Measurements from ENCODE around the gene TIAL1.
"Not testable (repeated sequence)": the region's sequence is repeated elsewhere in the genome, so short reads cannot be mapped to it uniquely, and the experiment has no call there.

TIAL1 gene

DNA sequence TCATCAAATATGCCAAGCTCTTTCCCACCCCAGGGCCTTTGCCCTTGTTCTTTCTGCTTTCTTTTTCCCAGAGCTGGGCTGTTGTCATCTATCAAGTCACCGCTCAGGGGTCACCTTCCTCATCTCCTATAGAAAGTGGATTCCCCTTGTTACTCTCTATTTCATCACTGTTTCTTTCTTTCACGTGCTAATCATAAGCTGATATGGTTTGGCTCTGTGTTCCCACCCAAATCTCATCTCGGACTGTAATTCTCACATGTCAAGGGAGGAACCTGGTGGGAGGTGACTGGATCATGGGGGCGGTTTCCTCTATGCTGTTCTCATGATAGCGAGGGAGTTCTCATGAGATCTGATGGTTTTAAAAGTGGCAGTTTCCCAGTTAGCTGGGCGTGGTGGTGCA is 17.0 kb upstream of the TIAL1 start:
- DNase-seq = no peak

DNA sequence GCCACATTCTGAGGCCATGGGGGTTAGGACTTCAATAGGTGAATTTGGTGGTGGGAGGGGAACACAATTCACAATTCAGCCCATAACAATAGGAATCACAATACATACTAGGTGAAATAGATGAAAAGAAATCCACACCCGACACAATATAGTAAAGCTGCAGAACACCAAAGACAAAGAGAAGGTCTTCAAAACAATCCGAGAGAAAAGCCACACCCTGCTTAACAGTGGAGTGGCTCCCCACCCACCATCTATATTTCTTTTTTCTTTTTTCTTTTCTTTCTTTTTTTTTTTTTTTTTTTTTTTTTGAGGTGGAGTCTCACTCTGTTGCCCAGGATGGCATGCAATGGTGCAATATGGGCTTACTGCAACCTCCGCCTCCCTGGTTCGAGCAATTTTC is 14.7 kb upstream of the TIAL1 start:
- no peak for DNase-seq

DNA sequence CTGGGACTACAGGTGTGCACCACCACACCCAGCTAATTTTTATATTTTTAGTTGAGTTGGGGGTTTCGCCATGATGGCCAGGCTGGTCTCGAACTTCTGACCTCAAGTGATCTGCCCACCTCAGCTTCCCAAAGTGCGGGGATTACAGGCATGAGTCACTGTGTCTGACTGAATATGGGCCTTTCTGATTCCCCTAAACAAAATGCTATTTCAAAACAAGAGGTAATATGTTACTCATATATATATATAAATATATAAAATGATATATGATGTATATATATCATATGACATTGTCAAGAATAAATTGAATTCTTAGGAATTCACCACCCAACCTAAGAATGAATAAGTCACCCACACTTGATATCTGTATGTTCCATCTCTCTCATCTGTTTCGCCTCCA is 12.8 kb upstream of the TIAL1 start:
- DNase-seq = no peak

DNA sequence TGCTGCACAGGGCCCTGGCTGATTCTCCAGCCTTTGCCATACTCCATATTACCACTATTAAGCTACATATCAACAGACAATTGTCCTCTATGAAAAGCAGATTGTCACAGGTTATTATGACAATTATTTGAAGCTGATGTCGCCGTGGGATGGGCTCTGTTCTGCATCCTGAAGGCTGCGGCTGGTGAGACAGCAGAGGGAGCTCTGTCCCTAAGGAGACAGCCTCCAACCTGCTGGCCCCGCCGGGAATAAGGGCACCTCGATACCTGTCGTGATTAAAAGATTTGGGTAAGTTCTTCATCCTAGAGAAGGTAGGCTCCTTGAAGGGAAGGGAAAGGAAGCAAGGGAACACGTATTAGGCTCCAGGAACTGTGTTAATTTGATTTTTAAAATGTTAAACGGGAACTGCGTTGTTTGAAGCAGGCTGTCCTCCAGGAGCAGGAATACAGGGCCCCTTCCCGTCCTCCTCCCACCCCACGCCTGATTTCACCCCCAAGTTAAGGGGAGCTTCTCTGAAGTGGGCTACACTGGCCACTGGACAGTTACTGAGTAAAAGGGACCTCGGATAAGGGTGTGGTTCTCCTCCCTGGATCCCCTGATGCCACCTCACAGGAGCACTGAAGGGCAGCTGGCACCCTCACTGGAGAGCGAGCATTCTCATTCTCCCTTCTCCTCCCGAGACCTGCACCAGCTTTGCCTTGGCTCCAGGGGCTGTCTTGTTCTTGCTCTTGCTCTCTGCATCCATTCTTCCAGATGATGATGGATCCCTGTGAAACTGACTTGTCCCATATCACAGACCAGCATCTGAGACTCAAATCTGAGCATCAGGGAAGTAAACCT is 11.8 kb upstream of the TIAL1 start:
- peak; percentile 6 to 23 for DNase-seq

DNA sequence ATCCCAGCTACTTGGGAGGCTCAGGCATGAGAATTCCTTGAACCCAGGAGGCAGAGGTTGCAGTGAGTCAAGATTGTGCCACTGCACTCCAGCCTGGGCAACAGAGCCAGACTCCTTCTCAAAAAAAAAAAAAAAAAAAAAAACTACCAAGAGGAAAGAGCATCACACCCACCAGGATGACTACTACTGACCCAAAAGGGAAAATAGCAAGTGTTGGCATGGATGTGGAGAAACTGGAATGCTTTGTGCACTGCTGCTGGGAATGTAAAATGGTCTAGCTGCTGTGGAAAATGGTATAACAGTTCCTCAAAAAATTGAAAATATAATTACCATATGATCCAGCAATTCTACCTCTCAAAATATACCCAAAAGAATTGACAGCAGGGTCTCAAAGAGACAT is 7.7 kb upstream of the TIAL1 start:
- DNase-seq = no peak

DNA sequence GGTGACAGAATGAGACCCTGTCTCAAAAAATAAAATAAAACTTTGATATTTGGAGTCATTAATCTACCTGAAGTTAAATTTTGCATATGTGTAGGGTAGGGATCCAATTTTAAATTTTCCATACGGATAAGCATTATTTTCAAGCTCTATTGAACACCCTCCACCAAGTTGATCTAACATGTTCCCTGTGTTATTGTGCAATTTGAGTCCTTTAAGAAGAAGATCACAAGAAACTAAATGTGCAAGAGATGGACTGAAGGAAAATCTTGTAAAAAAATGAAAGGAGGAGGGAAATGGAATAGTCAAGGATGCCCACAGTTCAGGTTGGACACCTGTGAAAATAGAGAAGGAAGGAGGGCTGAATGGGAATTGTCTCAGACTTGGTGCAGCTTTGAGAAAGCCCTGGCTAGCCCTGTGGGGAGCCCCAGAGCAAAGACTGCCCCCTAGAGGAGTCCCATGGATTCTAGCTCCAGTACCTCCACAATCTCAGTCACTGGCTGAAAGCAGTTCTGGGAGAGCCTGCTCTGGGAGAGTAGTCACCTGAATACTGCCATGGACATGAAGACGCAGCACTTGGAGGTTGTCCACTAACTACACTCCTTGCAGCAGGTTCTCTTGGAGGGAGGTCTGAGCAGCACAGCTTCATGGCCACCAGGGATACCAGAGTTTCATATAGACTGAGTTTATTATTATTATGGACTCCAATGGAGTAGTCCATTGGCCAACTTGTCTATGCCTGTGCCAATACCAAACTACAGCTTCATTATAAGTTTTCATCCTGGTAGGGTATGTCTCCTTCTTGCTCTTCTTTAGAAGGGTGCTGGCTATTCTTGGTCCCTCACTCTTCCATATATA is 5.7 kb upstream of the TIAL1 start:
- DNase-seq = peak in 1 of 2 experiments; percentile 21

DNA sequence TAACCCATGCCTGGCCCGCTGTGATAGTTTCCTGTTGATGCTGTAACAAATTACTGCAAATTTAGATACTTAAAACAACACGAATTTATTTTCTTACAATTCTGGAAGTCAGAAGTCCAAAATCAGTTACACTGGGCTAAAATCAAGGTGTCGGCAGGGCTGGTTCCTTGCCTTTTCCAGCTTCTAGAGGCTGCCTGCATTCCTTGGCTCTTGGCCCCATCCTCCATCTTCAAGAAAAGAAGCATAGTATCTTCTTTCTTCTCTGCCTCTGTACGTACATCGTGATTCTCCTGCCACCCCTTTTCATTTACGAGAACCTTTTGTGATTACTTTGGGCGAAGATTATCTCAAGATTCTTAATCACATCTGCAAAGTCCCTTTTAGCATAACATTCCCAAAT is 1.6 kb upstream of the TIAL1 start:
- DNase-seq = no peak

DNA sequence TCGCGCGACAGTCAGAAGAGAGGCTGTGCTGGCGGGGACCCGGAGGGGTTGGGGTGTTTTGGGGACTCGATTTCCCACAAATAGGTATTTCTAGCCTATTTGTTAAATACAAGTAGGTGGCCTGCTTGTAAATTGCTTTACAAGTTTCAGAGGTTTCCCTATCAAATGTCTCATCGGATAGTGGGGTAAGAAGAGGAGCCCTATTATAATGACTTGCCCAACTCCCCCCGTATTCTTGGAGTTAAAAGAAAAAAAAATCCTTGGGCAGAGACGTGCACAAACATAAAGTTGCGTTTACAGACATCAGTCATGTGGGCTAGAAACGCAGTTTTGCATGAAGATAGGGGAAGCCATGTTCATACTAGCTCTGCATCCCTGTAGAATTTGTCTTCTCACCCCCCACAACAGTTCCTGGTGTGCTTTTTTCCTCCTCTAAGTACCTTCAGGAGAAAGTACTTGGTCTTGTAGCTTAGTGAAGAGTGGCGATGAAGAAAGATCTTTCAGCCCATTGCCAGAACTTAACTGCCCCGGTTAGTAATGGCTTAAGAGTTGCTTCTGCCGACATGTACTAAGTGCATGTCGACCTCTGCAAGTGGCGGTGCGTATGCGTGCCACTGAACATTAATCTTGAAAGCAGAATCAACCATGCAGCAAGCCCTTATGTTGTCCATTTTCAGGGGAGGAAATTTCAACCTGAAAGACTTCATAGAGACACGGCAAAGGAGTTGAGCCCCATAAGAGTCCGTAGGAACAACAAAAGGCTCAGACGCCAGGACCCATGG is 832 bp upstream of the TIAL1 start:
- DNase-seq = no peak

DNA sequence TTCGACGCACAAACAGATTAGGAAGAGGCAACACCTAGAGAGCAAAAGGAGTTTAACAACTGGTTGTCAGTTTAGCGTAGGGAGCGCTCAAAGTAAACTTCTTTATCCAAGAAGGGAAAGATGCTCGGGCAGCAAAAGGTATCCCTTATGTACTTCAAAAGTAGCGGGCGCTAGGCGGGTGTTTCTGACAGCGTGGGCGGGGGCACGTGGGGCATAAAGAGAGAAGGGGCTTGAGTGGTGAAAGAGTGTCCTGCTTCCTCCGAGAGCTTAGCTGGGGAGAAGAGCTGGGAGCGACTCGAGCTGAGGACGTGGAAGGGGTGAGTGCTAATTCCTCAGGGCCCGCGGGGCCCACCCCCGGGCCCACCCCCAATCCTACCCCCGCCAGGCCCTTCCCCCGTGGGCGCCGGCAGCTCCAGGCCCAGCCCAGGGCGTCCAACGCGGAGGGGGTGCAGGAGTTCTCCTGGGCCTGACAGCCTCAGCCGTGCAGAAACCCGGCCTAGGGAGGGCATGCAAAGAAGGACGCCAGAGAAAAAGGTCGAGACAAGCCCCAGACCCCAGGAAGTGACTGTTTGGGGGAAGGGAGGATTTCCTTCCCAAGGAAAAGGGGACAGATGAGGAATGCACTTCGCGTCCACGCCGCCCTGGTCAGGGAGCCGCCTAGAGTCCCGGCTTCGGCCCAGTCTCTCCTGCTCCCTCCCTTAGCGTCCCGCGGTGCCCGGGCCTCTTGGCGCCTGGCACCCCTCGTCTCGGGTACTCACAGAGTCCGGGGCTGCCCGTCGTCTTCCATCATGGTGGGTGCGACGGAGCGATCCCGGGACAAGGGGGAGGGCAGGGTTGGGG is 868 bp downstream of the TIAL1 start:
- peak in 1 of 2 experiments; percentile 21 for DNase-seq

DNA sequence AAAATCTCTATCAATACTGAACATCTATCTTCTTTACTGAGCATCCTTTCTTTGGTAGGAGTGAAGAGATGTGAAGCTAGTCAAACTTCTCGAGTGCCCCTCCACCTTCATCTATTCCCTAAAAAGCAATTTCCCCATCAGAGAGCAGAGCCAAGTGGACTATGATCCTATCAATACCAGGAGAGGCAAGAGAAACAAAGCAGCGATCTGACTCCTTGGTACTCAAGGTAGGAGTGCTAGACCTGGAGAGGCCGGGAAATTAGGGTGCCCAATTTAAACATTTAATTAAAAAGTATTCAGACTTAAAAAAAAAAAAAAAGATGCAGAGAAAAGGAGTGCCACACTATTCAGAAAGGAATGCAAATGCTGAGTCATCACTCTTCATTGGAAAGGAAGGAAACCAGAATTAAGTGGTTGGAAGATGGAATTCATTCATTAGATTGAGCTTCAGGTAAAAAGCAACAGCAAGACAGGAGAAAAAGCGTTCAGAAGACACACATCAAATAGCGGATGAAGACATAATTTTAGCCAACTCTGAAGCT is 1.6 kb downstream of the TIAL1 start:
- DNase-seq = no peak

DNA sequence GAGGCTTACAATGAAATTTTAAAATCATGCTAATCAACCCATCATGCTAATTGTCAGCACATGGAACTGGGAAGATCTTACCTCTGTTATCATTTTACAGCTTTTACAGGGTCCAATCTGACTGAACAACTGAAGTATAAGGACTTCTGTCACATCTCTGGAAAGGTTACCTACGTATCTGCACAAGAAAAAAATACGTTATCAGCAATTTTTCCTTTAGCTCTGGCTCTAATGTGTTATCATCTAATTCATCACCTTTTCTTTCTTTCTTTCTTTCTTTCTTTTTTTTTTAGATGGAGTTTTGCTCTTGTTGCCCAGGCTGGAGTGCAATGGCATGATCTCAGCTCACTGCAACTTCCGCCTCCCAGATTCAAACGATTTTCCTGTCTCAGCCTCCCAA is 8.7 kb downstream of the TIAL1 start:
- no peak for DNase-seq

DNA sequence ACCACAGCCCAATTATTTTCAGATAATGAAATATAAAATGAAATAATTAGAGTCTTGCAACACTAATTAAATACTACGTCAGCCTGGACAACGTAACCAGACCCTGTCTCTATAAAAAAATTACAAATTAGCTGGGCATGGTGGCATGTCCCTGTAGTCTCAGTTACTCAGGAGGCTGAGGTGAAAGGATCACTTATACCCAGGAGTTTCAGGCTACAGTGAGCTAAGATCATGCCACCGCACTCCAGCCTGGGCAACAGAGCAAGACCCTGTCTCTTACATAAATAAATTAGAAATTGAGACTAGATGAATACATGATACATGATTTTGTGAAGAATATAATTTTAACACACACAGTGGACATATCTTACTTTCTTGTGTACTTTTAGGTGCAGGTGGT is 18.4 kb downstream of the TIAL1 start:
- no peak for DNase-seq

DNA sequence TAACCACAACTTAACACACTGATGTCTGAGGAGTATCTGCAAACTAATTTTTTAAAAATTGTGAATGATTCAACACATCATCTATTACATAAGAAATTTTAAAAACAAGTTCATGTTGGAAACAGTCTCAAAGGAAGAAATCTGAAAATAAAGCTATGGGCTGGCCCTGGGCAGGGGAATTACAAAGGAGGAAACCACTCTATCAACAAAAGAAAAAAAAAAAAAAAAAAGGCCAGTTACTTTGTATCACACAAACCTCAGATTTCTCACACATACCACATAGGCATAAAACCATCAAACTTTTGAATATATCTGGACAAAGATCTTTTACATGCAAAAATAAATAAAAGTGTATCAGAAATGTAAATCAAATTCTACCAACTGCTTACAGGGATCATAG is 20.8 kb downstream of the TIAL1 start:
- no peak for DNase-seq

DNA sequence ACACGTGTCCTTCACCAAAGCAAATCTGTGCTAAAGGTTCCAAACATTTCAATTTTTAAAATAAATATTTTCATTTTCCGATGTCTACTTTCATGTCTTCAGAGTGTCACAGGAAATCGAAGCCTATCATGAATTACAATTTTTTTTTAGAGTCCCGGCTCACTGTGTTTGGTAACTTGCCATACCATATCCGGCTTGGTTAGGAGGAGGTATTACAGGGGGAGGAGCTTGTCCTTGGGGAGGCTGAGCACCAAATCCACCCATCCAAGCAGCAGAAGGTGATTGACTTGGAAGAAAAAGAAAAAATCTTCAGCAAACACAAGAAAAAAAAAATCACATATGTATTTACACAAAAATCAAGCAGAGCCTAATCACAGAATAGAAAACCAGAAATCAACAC is 21.3 kb downstream of the TIAL1 start:
- DNase-seq = no peak

DNA sequence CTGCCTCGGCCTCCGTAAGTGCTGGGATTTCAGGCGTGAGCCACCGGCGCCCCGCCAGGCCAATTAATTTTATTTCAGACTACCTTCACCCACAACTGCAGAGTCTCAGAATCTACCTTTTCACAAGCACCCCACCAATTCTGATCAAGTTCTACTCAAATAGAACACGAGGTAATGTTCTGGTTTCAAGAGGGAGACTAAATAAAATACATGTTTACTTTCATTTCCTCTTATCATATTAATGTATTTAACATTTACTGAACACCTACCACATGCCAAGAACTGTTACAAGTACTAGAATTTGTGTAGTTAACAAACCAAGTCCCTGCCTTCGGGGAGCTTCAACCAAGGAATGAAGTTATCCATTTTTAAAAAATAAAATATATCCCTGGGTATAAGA is 28.8 kb downstream of the TIAL1 start:
- no peak for DNase-seq

DNA sequence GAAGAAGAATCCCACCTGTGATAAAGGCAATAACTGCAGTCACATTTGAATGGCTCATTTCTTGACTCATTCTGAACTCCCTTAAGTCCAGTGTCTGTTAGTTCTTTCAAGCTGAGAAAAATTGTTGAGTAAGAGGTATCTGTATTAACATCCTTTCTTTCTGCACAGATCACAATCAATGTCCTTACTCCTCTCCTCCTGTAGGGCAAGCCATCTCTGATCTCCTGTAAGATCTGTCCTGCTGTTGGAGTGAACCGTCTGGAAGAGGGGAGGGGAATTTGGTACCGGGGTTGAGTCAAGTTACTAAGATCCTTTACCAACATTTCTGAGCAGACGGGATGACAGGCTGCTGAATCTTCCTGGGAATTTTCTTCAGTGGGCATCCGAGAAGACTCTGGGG is 34.7 kb downstream of the TIAL1 start:
- DNase-seq = no peak

DNA sequence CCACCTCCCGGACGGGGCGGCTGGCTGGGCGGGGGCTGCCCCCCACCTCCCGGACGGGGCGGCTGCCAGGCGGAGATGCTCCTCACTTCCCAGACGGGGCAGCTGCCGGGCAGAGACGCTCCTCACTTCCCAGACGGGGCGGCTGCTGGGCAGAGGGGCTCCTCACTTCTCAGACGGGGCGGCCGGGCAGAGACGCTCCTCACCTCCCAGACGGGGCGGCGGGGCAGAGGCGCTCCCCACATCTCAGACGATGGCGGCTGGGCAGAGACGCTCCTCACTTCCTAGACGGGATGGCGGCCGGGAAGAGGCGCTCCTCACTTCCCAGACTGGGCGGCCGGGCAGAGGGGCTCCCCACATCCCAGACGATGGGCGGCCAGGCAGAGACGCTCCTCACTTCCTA is 37.3 kb downstream of the TIAL1 start:
- not testable (repeated sequence) for DNase-seq

DNA sequence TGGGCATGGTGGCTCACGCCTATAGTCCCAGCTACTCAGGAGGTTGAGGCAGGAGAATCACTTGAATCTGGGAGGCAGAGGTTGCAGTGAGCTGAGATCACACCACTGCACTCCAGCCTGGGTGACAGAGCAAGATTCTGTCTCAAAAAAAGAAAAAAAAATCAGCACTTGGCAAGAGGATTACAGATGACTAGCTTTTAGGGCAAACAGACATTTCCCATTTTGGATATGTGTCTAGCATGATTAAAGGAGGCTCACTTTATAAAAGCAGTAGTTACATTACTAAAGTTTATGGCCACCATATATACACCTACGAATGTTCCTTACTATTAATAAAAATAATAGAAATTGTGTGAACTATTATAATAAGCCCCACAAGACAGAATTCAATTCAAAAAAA is 40.7 kb downstream of the TIAL1 start:
- DNase-seq = not testable (repeated sequence)

DNA sequence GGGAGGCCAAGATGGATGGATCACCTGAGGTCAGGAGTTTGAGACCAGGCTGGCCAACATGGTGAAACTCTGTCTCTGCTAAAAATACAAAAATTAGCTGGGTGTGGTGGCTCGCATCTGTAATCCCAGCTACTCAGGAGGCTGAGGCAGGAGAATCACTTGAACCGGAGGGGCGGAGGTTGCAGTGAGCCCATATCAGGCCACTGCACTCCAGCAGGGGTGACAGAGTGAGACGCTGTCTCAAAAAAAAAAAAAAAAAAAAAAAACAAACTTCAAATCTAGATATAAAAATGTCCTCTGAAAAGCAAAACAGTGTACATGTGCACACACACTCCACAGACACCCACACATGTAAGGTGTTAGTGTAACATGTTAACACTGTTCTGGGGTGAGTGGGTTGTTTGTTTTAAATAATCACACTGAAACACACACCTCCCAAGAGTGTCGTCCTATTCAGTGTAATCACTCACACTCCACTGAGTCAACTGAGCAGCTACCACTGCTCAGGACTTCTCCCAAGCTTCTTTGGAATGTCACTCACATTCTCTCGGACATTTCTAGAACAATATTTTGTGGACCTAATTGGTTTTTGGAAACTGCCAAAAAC is 41.5 kb downstream of the TIAL1 start:
- DNase-seq = no peak

DNA sequence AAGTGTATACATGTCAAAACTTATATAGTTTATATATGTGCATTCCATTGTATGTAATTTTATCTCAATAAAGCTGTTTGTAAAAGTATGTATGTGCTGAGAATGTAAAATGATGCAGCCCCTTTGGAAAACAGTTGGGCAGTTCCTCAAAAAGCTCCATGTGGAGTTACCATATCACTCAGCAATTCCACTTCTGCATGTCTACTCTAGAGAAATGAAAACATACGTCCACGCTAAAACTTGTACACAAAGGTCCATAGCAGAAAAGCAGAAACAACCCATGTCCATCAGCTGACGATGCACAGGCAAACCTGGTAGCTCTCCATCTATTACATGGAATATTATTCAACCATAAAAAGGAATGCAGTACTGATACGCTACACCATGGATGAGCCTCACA is 45.9 kb downstream of the TIAL1 start:
- DNase-seq = no peak

DNA sequence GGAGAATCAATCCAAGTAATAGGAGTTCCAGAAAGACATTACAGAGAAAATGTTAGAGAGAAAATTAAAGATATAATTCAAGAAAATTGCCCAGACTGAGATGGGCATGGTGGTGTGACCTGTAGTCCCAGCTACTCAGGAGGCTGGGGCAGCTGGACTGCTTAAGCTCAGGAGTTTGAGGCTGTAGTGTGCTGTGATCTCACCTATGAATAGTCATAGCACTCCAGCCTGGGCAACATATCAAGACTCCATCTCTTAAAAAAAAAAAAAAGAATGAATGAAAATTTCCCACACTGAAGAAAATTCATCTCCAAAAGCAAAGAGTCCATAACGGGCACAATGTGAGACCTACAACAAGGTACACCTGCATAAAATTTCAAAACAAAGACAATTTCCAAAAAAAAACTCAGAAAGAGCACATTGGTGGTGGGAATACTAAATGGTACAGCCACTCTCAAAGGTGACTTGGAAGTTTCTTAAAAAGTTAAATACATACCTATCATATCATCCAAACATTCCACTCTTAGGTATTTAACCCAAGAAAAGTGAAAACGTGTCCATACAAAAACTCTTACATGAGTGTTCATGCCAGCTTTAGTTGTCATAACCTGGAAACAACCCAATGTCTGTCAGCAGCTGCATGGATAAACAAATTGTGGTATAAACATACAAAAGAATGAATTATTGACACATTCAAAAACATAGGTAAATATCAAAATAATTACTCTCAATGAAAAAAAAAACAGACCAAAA is 47.3 kb downstream of the TIAL1 start:
- no peak for DNase-seq
